IMR-90 (cell line): Measurements from ENCODE around the gene MEIG1. TPM values are rescaled to one million over a fixed set of nuclear protein-coding genes. Genes with fewer than 3 reads are reported as not detected.

ENCODE experiments used
- ATAC-seq: fragments of 200-7000 bp; cut with Tn5 transposase; 2 replicates; pipeline ENCODE4 v1.9.1; 2020; ENCODE audit warnings: low read depth, mild to moderate bottlenecking, moderate library complexity
- BruUV-seq: library from RNA; stranded (reverse); fragments of 400-500 nt; replicated peaks from 2 replicates; lab custom pipeline; 2021; lab: Mats Ljungman, UMichigan
- CTCF ChIA-PET: fragments of 300-600 bp; formaldehyde crosslinking; extraction: SDS; loops from one replicate; lab custom pipeline; 2021; ENCODE audit warnings: antibody characterized with exemption; lab: Yijun Ruan, JAX
- POLR2A ChIA-PET: fragments of 300-600 bp; sonication (Branson Sonifier 250); formaldehyde crosslinking; loops from one replicate; lab custom pipeline; 2022; ENCODE audit warnings: antibody characterized with exemption; ENCODE audit not compliant: unreplicated experiment; lab: Charles Lee
- DNase-seq: peaks from one replicate; pipeline ENCODE4 v3.0.0; 2013
- H2AFZ ChIP-seq: replicated peaks from 2 replicates; pipeline ENCODE3; 2013; ENCODE audit warnings: low read length, mild to moderate bottlenecking; ENCODE audit not compliant: poor library complexity
- H2AK5ac ChIP-seq: 2 replicates; pipeline ENCODE4 v1.6.1; 2013; ENCODE audit warnings: low read depth, low read length, inconsistent platforms
- H2AK9ac ChIP-seq: replicated peaks from 2 replicates; pipeline ENCODE3; 2013; ENCODE audit warnings: mild to moderate bottlenecking, low read depth, low read length, moderate library complexity; ENCODE audit not compliant: poor library complexity
- H2BK120ac ChIP-seq: 2 replicates; pipeline ENCODE4 v1.6.1; 2013; ENCODE audit warnings: low read depth, low read length, inconsistent platforms
- H2BK15ac ChIP-seq: 3 replicates; pipeline ENCODE4 v1.6.1; 2013; ENCODE audit warnings: low read depth, low read length, inconsistent platforms
- H2BK20ac ChIP-seq: 2 replicates; pipeline ENCODE4 v1.6.1; 2013; ENCODE audit warnings: low read depth, mild to moderate bottlenecking, inconsistent platforms, low read length, moderate library complexity
- H2BK5ac ChIP-seq: 2 replicates; pipeline ENCODE4 v1.6.1; 2013; ENCODE audit warnings: mild to moderate bottlenecking, low read depth, low read length, inconsistent platforms; ENCODE audit not compliant: poor library complexity, severe bottlenecking
- H3K14ac ChIP-seq: replicated peaks from 2 replicates; pipeline ENCODE4 v1.6.1; 2013; ENCODE audit warnings: low read depth, low read length, inconsistent platforms
- H3K18ac ChIP-seq: 2 replicates; pipeline ENCODE4 v1.6.1; 2013; ENCODE audit warnings: low read depth, low read length, control low read depth
- H3K23ac ChIP-seq: 2 replicates; pipeline ENCODE4 v1.6.1; 2013; ENCODE audit warnings: low read depth, low read length, inconsistent platforms
- H3K27ac ChIP-seq: 2 replicates; pipeline ENCODE4 v1.5.1; 2013; ENCODE audit warnings: mild to moderate bottlenecking, control low read depth, low read length; ENCODE audit not compliant: insufficient read depth
- H3K27me3 ChIP-seq: 2 replicates; pipeline ENCODE4 v1.6.1; 2013; ENCODE audit warnings: low read length; ENCODE audit not compliant: control insufficient read depth, insufficient read depth
- H3K36me3 ChIP-seq: 2 replicates; pipeline ENCODE4 v1.6.1; 2013; ENCODE audit warnings: low read length, mixed read lengths; ENCODE audit not compliant: control insufficient read depth, insufficient read depth
- H3K4ac ChIP-seq: 2 replicates; pipeline ENCODE4 v1.6.1; 2013; ENCODE audit warnings: low read depth, low read length, inconsistent platforms
- H3K4me1 ChIP-seq: 2 replicates; pipeline ENCODE4 v1.6.1; 2013; ENCODE audit warnings: low read length, mixed read lengths; ENCODE audit not compliant: control insufficient read depth, insufficient read depth
- H3K4me2 ChIP-seq: 2 replicates; pipeline ENCODE4 v1.6.1; 2013; ENCODE audit warnings: low read depth, mild to moderate bottlenecking, control low read depth, low read length, moderate library complexity
- H3K4me3 ChIP-seq: 2 replicates; pipeline ENCODE4 v1.5.1; 2013; ENCODE audit warnings: low read depth, mild to moderate bottlenecking, control low read depth, low read length, moderate library complexity; ENCODE audit not compliant: insufficient read depth
- H3K56ac ChIP-seq: 2 replicates; pipeline ENCODE4 v1.6.1; 2013; ENCODE audit warnings: low read length, inconsistent platforms; ENCODE audit not compliant: insufficient read depth; ENCODE audit errors: extremely low read depth
- H3K79me1 ChIP-seq, 2 experiments: 2 replicates each; pipeline ENCODE4 v1.6.1; 2013; ENCODE audit warnings: low read length in 2 of 2, inconsistent platforms in 1 of 2, low read depth in 1 of 2
- H3K9ac ChIP-seq: 2 replicates; pipeline ENCODE4 v1.6.1; 2013; ENCODE audit warnings: low read depth, low read length, control low read depth
- H3K9me1 ChIP-seq: 2 replicates; pipeline ENCODE4 v1.6.1; 2013; ENCODE audit warnings: low read length, inconsistent platforms; ENCODE audit not compliant: insufficient read depth
- H3K9me3 ChIP-seq: 2 replicates; pipeline ENCODE4 v1.6.1; 2013; ENCODE audit warnings: low read length; ENCODE audit not compliant: control insufficient read depth, insufficient read depth
- H4K20me1 ChIP-seq: 2 replicates; pipeline ENCODE4 v1.6.1; 2013; ENCODE audit warnings: low read length, inconsistent platforms; ENCODE audit not compliant: insufficient read depth
- H4K5ac ChIP-seq: 2 replicates; pipeline ENCODE4 v1.6.1; 2013; ENCODE audit warnings: mild to moderate bottlenecking, low read depth, low read length, control low read depth
- H4K8ac ChIP-seq, 2 experiments: 2 replicates each; pipeline ENCODE4 v1.6.1; 2013; ENCODE audit warnings: low read depth in 2 of 2, low read length in 2 of 2, control low read depth in 1 of 2, inconsistent platforms in 1 of 2
- H4K91ac ChIP-seq: 2 replicates; pipeline ENCODE4 v1.6.1; 2013; ENCODE audit warnings: low read depth, low read length, inconsistent platforms; ENCODE audit not compliant: insufficient read depth
- BHLHE40 ChIP-seq: fragments of 150-350 bp; IDR thresholded peaks from 2 replicates; pipeline ENCODE4 v1.6.1; 2016; ENCODE audit warnings: mild to moderate bottlenecking, low read depth, low read length
- CEBPB ChIP-seq: IDR thresholded peaks from 2 replicates; pipeline ENCODE4 v1.6.1; 2012; ENCODE audit warnings: low read depth, low read length, improper control_type of control experiment
- CHD1 ChIP-seq: IDR thresholded peaks from 2 replicates; pipeline ENCODE4 v1.6.1; 2012; ENCODE audit warnings: low read depth, low read length, improper control_type of control experiment
- CTCF ChIP-seq: conservative IDR thresholded peaks from 2 replicates; pipeline ENCODE4 v1.5.1; 2012; ENCODE audit warnings: mild to moderate bottlenecking, low read depth, low read length, improper control_type of control experiment
- FOS ChIP-seq: fragments of 150-350 bp; IDR thresholded peaks from 2 replicates; pipeline ENCODE4 v1.6.1; 2016; ENCODE audit warnings: low read depth, low read length
- MAFK ChIP-seq: IDR thresholded peaks from 2 replicates; pipeline ENCODE4 v1.6.1; 2012; ENCODE audit warnings: low read depth, low read length, improper control_type of control experiment
- MAZ ChIP-seq: IDR thresholded peaks from 2 replicates; pipeline ENCODE4 v1.6.1; 2012; ENCODE audit warnings: low read depth, mild to moderate bottlenecking, low read length, improper control_type of control experiment, moderate library complexity, borderline replicate concordance
- MXI1 ChIP-seq: IDR thresholded peaks from 2 replicates; pipeline ENCODE4 v1.6.1; 2012; ENCODE audit warnings: low read depth, mild to moderate bottlenecking, low read length, moderate library complexity, borderline replicate concordance
- NFE2L2 ChIP-seq: fragments of 150-350 bp; IDR thresholded peaks from 2 replicates; pipeline ENCODE4 v1.6.1; 2016; ENCODE audit warnings: low read depth, mild to moderate bottlenecking, low read length
- POLR2A ChIP-seq: IDR thresholded peaks from 2 replicates; pipeline ENCODE4 v1.6.1; 2012; ENCODE audit warnings: mild to moderate bottlenecking, low read depth, low read length
- RCOR1 ChIP-seq: IDR thresholded peaks from 2 replicates; pipeline ENCODE4 v1.6.1; 2012; ENCODE audit warnings: mild to moderate bottlenecking, low read length, improper control_type of control experiment; ENCODE audit not compliant: insufficient replicate concordance
- RFX5 ChIP-seq: IDR thresholded peaks from 2 replicates; pipeline ENCODE4 v1.8.0; 2012; ENCODE audit warnings: low read depth, mild to moderate bottlenecking, low read length, moderate library complexity
- SMC3 ChIP-seq: fragments of 150-350 bp; IDR thresholded peaks from 2 replicates; pipeline ENCODE4 v1.6.1; 2016; ENCODE audit warnings: low read depth, mild to moderate bottlenecking, antibody characterized with exemption, low read length, moderate library complexity
- WGBS, 2 experiments: methylation state at CpG; one replicate each; pipeline versions ENCODE4 v1.1.5 to v1.1.7; 2013; ENCODE audit warnings: missing lambda C conversion rate in 2 of 2; ENCODE audit not compliant: insufficient read length in 1 of 2; ENCODE audit errors: extremely low coverage in 2 of 2; 5-methylcytosine and 5-hydroxymethylcytosine counted together
- dilution Hi-C: fragments of 300-500 bp; cut with HindIII; formaldehyde crosslinking; loops from one replicate; pipeline ENCODE4 v1.14.3; 2018; ENCODE audit warnings: low sequenced_read_pairs; ENCODE audit not compliant: unreplicated experiment
- in situ Hi-C: fragments of 300-500 bp; cut with MboI; formaldehyde crosslinking; loops from 3 replicates; pipeline ENCODE4 v1.14.3; 2019; ENCODE audit warnings: low sequenced_read_pairs, inconsistent platforms, mixed read lengths
- intact Hi-C: fragments of 100-400 bp; cut with micrococcal nuclease; formaldehyde crosslinking; loops from 2 replicates; pipeline ENCODE4 v1.10.0; 2022
- polyA plus RNA-seq, 3 experiments: library from polyadenylated mRNA; depleted of rRNA; stranded (reverse); fragments of >200 nt; gene quantifications; 2 replicates each; pipeline ENCODE4 v1.2.3, GENCODE V29; 2012; ENCODE audit warnings: low replicate concordance in 1 of 3
- total RNA-seq: library from RNA; depleted of rRNA; stranded (reverse); fragments of >200 nt; gene quantifications from 2 replicates; pipeline ENCODE4 v1.2.3, GENCODE V29; 2012
- TF ChIP-seq, protein P1 (sequence below): fragments of 150-350 bp; IDR thresholded peaks from 2 replicates; pipeline ENCODE4 v1.6.1; 2017; ENCODE audit warnings: mild to moderate bottlenecking, antibody characterized with exemption, low read length, low read depth

The MEIG1 gene
- total and polyA plus RNA-seq, 2 of the 4 experiments (the other 2 are of a cell fraction) = not detected

- no peak for DNase-seq
- Histone ChIP-seq H3K4me3 (no peak overlapping the region), H3K4me2 (no peak overlapping the region), H2AK9ac (no peak overlapping the region), H2BK120ac (no peak overlapping the region), H3K36me3 (peaks cover 50% of the 10 kb centered on the region), H2AK5ac (no peak overlapping the region), H3K27me3 (no peaks in the 10 kb centered on the region), H2BK20ac (no peak overlapping the region), H4K91ac (no peak overlapping the region), H3K9me3 (peaks cover 12% of the 10 kb centered on the region), H3K4ac (no peak overlapping the region), H3K9me1 (peaks cover 7% of the 10 kb centered on the region), H3K27ac (no peak overlapping the region), H3K18ac (no peak overlapping the region), H3K14ac (no peak overlapping the region), H4K20me1 (no peaks in the 10 kb centered on the region), H3K79me1 (peaks cover 0 to 6% of the 10 kb centered on the region in 2 experiments; a peak in 2 of 4 replicates), H2BK15ac (no peak overlapping the region), H3K9ac (no peak overlapping the region), H2AFZ (no peak overlapping the region), H4K5ac (no peak overlapping the region), H2BK5ac (no peak overlapping the region), H3K4me1 (no peaks in the 10 kb centered on the region), H3K56ac (no peak overlapping the region), H4K8ac (no peak overlapping the region), H3K23ac (no peak overlapping the region)
- TF ChIP-seq MAZ = no peak
- TF ChIP-seq RFX5 = no peak
- no peak for TF ChIP-seq RCOR1
- TF ChIP-seq CEBPB = no peak
- TF ChIP-seq MXI1 = no peak
- no peak for TF ChIP-seq BHLHE40
- no peak for TF ChIP-seq CTCF
- no peak for TF ChIP-seq NFE2L2
- TF ChIP-seq FOS = no peak
- no peak for TF ChIP-seq POLR2A
- TF ChIP-seq SMC3 = no peak
- TF ChIP-seq MAFK = no peak
- TF ChIP-seq CHD1 = no peak
- TF ChIP-seq, protein P1, sequence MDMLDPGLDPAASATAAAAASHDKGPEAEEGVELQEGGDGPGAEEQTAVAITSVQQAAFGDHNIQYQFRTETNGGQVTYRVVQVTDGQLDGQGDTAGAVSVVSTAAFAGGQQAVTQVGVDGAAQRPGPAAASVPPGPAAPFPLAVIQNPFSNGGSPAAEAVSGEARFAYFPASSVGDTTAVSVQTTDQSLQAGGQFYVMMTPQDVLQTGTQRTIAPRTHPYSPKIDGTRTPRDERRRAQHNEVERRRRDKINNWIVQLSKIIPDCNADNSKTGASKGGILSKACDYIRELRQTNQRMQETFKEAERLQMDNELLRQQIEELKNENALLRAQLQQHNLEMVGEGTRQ = no peak
- no TSS peak for BruUV-seq
- dilution Hi-C loops (no loop called here), in situ Hi-C loops (no loop called here), intact Hi-C loops (no loop called here)
- ATAC-seq = no peak
- POLR2A ChIA-PET = no interaction called here
- no CpG with 5 or more reads among the region's 3 CpGs for WGBS, 2 experiments
- CTCF ChIA-PET = no interaction called here
Measured at GRCh38 chr10:14918964-14919363, 40.2 kb upstream of the MEIG1 start.
